MM.1S (cell line): ENCODE results near the gene CTRB1.

ENCODE experiments used
- CTCF ChIP-seq: fragments of 300-600 bp; sonication (generic); IDR thresholded peaks from 2 replicates; pipeline ENCODE4 v1.5.1; 2016; ENCODE audit warnings: antibody characterized with exemption, low read length, mixed read lengths
- EZH2 ChIP-seq: fragments of 300-600 bp; sonication (generic); optimal IDR thresholded peaks from 2 replicates; pipeline ENCODE3; 2017; ENCODE audit warnings: low read depth, mild to moderate bottlenecking, antibody characterized with exemption, low read length, mixed read lengths
- EZH2phosphoT487 ChIP-seq: fragments of 300-600 bp; sonication (generic); IDR thresholded peaks from 2 replicates; pipeline ENCODE4 v1.6.1; 2018; ENCODE audit warnings: antibody characterized with exemption, low read length

DNA sequence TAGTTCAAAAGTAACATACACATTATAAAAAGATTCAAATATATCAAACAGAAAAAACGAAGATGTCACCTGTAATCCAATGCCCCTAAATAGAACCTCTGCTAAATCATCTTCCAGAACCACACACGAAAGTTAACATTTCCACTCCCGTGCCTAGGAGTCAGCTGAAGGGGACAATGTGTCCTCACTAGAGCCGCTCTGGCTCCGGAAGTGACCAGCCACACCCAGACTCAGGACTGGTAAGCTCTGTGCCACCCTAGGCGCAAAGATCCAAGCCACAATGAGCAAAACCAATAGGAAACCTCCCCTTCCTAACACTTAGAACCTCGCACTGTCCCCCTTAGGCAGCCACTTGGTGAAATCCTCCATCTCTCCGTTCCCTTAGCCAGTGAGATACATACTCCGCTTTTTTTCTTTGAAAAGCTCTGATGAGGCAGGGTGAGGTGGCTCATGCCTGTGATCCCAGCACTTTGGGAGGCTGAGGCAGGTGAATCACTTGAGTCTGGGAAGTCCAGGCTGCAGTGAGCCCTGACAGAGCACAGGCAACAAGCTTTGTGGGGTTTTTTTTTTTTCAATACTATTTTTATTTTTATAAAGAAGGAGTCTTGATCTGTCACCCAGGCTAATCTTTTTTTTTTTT lies 11.8 kb downstream of the CTRB1 start:
- TF ChIP-seq CTCF, result no peak
- no peak for TF ChIP-seq EZH2
- no peak for TF ChIP-seq EZH2phosphoT487
